HEK293 (cell line): ENCODE measurements around the gene SMC3.

Experiments used
- CTCF ChIP-seq: fragments of 450-650 bp; formaldehyde crosslinking; IDR thresholded peaks from 2 replicates; pipeline ENCODE4 v1.5.1; 2016; ENCODE audit warnings: missing biosample characterization, missing genetic modification characterization
- GFI1B ChIP-seq: fragments of 450-650 bp; formaldehyde crosslinking; IDR thresholded peaks from 2 replicates; pipeline ENCODE4 v1.5.1; 2016; ENCODE audit warnings: missing biosample characterization, missing genetic modification characterization
- PRDM10 ChIP-seq: fragments of 450-650 bp; formaldehyde crosslinking; IDR thresholded peaks from 2 replicates; pipeline ENCODE4 v1.5.1; 2016; ENCODE audit warnings: missing biosample characterization, missing genetic modification characterization
- REST ChIP-seq: fragments of 450-650 bp; formaldehyde crosslinking; IDR thresholded peaks from 2 replicates; pipeline ENCODE4 v1.5.1; 2016; ENCODE audit warnings: missing biosample characterization, missing genetic modification characterization
- SP2 ChIP-seq: fragments of 450-650 bp; formaldehyde crosslinking; IDR thresholded peaks from 2 replicates; pipeline ENCODE4 v1.5.1; 2016; ENCODE audit warnings: missing biosample characterization, missing genetic modification characterization
- WT1 ChIP-seq: fragments of 450-650 bp; formaldehyde crosslinking; IDR thresholded peaks from 2 replicates; pipeline ENCODE4 v1.5.1; 2016; ENCODE audit warnings: missing biosample characterization, missing genetic modification characterization
- ZNF580 ChIP-seq: fragments of 450-650 bp; formaldehyde crosslinking; IDR thresholded peaks from 2 replicates; pipeline ENCODE4 v1.5.1; 2016; ENCODE audit warnings: missing biosample characterization, missing genetic modification characterization
- ZNF660 ChIP-seq: fragments of 450-650 bp; IDR thresholded peaks from 2 replicates; pipeline ENCODE4 v1.5.1; 2018; ENCODE audit warnings: missing biosample characterization, mild to moderate bottlenecking, missing genetic modification characterization
- ZNF792 ChIP-seq: fragments of 450-650 bp; formaldehyde crosslinking; IDR thresholded peaks from 2 replicates; pipeline ENCODE4 v1.5.1; 2016; ENCODE audit warnings: missing biosample characterization, missing genetic modification characterization

GRCh38 chr10:110525349-110526260, 41.9 kb upstream of the SMC3 start:
- TF ChIP-seq GFI1B (tag by site-specific recombination) (no peak), SP2 (tag by site-specific recombination) (no peak), CTCF (tag by site-specific recombination) (no peak), ZNF580 (tag by site-specific recombination) (no peak), REST (tag by site-specific recombination) (no peak), ZNF792 (tag by site-specific recombination) (no peak), PRDM10 (tag by site-specific recombination) (no peak), ZNF660 (tag by site-specific recombination) (no peak), WT1 (tag by site-specific recombination) (no peak)
